ENCODE results near the gene HS3ST3A1.

GRCh38 chr17:13460261-13461000 is 141.3 kb downstream of the HS3ST3A1 start:
- TF ChIP-seq CTCF (IDR thresholded peaks at IDR 0.05; ENCODE audit: poor library complexity) (no peak), EZH2phosphoT487 (IDR thresholded peaks at IDR 0.05; ENCODE audit: low read depth, severe bottlenecking, unreplicated experiment) (no peak), EZH2 (IDR thresholded peaks at IDR 0.05; ENCODE audit: borderline replicate concordance) (no peak)
